Measurements from ENCODE around the gene CIDEA. TPM values are rescaled to one million over a fixed set of nuclear protein-coding genes. Genes with fewer than 3 reads are reported as not detected.
A peak's percentile ranks its signal among the peaks of the same experiment; 100 is the strongest.

CIDEA gene
- total and polyA plus RNA-seq, 8 donors: 0.15 to 0.44 TPM; not detected in 6

DNA sequence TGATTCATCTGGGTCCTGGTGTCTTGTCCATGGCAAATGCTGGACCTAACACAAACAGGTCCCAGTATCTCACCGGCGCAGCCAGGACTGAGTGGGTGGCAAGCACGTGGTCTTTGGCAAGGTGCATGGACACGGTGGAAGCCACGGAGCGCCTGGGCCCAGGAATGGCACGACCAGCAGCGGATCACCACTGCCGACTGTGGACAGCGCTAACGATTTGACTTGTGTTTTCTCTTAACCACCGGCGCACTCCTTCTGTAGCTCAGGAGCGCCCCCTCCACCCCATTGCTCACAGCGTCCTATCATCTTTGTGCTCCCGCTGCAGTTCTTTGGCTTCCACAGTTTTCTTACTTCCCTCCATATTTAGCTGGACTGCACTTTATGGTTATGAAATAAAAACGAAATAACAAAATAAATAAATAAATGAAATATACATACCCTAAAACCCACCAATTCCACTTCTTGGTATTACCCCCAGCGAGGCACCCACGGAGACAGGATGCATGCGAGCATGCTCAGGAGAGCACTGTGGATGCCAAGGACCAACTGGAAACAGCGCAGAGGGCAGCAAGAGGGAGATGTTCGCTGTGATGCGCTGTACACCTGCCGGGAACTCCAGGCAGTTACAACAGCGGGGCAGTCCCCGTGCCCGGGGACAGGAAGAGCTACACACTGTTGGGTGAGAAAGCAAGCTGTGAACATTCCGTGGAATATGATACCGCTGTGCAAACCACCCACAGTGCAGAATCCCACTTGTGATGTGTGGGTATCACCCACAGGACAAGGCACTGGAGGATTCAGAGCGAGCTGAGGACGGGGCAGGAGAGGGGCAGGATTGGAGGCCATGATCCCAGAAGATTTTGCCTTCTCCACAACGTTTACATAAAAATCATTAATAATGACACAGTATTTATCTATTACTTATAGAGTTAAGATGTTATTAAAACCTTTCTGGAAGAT lies 7.0 kb upstream of the CIDEA start:
- no peaks in the 10 kb centered on the region for H3K9me3 ChIP-seq
- WGBS, 5 donors: 42 to 54% (median 46%) methylated on average over 32 of the region's 32 CpGs
- no peak overlapping the region for H3K27ac ChIP-seq
- H3K4me1 ChIP-seq: no peaks in the 10 kb centered on the region
- H3K36me3 ChIP-seq: no peaks in the 10 kb centered on the region
- no peak overlapping the region for H3K4me3 ChIP-seq
- intact Hi-C loops (cut with DNase I; ENCODE audit: low total_unique reads): no loop called here
- TF ChIP-seq POLR2AphosphoS5 (IDR thresholded peaks at IDR 0.05): no peak
- TF ChIP-seq EP300 (IDR thresholded peaks at IDR 0.05): no peak
- TF ChIP-seq CTCF (IDR thresholded peaks at IDR 0.05): no peak
- no peak for TF ChIP-seq POLR2A (IDR thresholded peaks at IDR 0.05)
- peaks cover 0 to 61% (median 28%) of the 10 kb centered on the region in 3 donors for H3K27me3 ChIP-seq
- peak in 1 of 2 donors; percentile 31 for DNase-seq

DNA sequence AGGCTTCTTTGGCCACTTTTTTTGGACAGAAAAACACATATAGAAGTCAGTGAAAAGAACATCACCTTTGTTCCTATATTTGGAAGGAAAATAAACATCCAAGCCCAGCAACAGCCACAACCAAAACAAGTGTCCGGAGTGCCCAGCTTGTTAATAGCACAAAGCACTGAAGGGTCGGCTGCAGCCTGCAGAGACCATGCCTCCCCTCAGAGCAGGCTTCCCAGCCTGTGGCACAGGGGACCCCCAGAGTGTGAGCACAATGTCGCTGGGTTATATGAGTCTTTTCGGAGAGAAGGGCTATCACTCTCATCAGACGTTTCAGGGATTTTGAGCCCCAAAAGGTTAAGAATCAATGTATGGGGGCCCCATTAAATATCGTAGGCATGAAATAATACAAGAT lies 6.2 kb upstream of the CIDEA start:
- H3K27me3 ChIP-seq: peaks cover 0 to 65% (median 33%) of the 10 kb centered on the region in 3 donors
- WGBS, 5 donors: 63 to 81% (median 76%) methylated on average over 6 of the region's 6 CpGs

DNA sequence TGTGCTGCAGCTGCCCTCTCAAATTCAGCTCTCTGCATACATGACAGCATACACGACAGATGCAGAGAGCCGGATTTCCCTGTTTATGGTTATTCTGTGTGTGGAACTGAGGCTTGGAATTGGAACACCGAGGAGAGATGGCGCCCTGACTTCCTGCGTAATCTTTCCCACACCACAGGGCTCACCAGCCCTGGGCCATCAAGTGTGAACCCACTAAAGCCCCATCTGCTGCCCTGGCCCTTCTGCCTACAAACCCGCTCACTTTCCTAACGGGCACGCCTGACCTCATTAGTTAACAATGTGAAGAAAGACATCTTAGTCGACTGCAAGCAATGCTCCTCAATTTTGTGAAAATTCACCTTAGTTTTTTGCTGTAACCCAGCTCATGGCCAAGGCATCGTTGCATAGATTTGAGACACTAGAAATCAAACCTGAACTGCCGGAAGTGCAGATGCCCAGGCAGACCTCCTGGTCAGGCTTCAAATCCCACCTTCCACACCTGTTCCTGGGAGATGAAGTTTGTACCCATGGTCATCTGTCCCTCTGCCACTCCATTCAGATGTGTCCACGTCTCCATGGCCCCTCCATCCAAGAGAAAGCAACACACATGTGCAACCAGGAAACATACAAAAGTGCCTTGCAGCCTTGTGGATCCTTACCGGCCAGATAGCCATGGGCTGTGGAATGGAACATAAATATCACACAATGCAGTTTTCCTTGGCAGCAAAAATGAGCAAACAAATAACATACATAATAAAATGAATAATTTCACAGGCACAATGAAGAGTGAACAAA lies 5.0 kb upstream of the CIDEA start:
- Histone ChIP-seq H3K27ac (no peak overlapping the region), H3K9me3 (no peaks in the 10 kb centered on the region), H3K4me3 (no peak overlapping the region), H3K4me1 (peaks cover 6 to 11% (median 9%) of the 10 kb centered on the region in 4 donors), H3K36me3 (no peaks in the 10 kb centered on the region), H3K27me3 (peaks cover 7 to 76% (median 45%) of the 10 kb centered on the region in 3 donors)
- 64 to 78% (median 71%) methylated on average over 13 of the region's 13 CpGs for WGBS, 5 donors
- TF ChIP-seq EP300 (IDR thresholded peaks at IDR 0.05) (no peak), POLR2A (IDR thresholded peaks at IDR 0.05) (no peak), POLR2AphosphoS5 (IDR thresholded peaks at IDR 0.05) (no peak), CTCF (IDR thresholded peaks at IDR 0.05) (no peak)
- DNase-seq: no peak
- intact Hi-C loops (cut with DNase I; ENCODE audit: low total_unique reads): no loop called here

More for the DNA sequence above, 6.2 kb upstream of the CIDEA start:
- H3K9me3 ChIP-seq: no peaks in the 10 kb centered on the region
- no peak overlapping the region for H3K4me3 ChIP-seq
- no peak overlapping the region for H3K27ac ChIP-seq
- intact Hi-C loops (cut with DNase I; ENCODE audit: low total_unique reads): no loop called here
- H3K4me1 ChIP-seq: no peaks in the 10 kb centered on the region
- no peak for TF ChIP-seq EP300 (IDR thresholded peaks at IDR 0.05)
- no peak for TF ChIP-seq CTCF (IDR thresholded peaks at IDR 0.05)
- no peak for TF ChIP-seq POLR2A (IDR thresholded peaks at IDR 0.05)
- TF ChIP-seq POLR2AphosphoS5 (IDR thresholded peaks at IDR 0.05): no peak
- no peak for DNase-seq
- H3K36me3 ChIP-seq: no peaks in the 10 kb centered on the region

DNA sequence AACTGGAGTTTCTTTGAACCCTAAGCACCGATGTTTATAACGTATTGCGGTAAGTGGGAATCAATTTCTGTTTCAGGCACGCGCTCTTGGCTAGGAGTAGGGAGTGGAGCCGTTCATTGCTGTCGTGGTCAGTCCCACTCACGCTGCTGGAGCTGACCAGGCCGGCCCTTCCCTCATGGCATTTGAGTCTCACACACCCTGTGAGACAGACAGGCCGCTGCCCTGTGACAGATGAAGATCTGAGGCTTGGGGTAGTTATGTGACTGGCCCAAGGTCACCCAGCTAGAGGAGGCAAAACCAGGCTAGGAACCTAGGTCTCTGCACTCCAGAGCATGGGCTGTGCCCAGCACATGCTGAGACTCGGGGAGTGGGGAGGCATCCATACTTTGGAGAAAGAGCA lies 2.9 kb upstream of the CIDEA start:
- 82 to 91% (median 86%) methylated on average over 10 to 11 of the region's 11 CpGs for WGBS, 5 donors

More for the DNA sequence above, 2.9 kb upstream of the CIDEA start:
- no peak overlapping the region for H3K27ac ChIP-seq
- H3K9me3 ChIP-seq: no peaks in the 10 kb centered on the region
- DNase-seq: no peak
- intact Hi-C loops (cut with DNase I; ENCODE audit: low total_unique reads): no loop called here
- H3K4me1 ChIP-seq: peaks cover 6 to 18% (median 15%) of the 10 kb centered on the region in 4 donors
- no peak for TF ChIP-seq EP300 (IDR thresholded peaks at IDR 0.05)
- TF ChIP-seq POLR2A (IDR thresholded peaks at IDR 0.05): no peak
- no peak for TF ChIP-seq POLR2AphosphoS5 (IDR thresholded peaks at IDR 0.05)
- no peak for TF ChIP-seq CTCF (IDR thresholded peaks at IDR 0.05)
- H3K27me3 ChIP-seq: peaks cover 7 to 91% (median 52%) of the 10 kb centered on the region in 3 donors
- no peak overlapping the region for H3K4me3 ChIP-seq
- H3K36me3 ChIP-seq: no peaks in the 10 kb centered on the region

All from stomach (tissue), 9 donors.